ENCODE results near the gene VWF. TPM values are rescaled to one million over a fixed set of nuclear protein-coding genes. Genes with fewer than 3 reads are reported as not detected.

Gene VWF
- total RNA-seq, 4 donors from 2014 or later, result 78.8 to 118 (median 101) TPM

GRCh38 chr12:5977556-5977955, 146.9 kb downstream of the VWF start:
- no peaks in the 10 kb centered on the region for H3K27me3 ChIP-seq
- peaks cover 0 to 3% of the 10 kb centered on the region in 2 donors for H3K36me3 ChIP-seq
- ATAC-seq (no peak), DNase-seq (no peak)
- intact Hi-C loops (cut with DNase I; ENCODE audit: low total_unique reads) (no loop called here), in situ Hi-C loops (cut with MboI; ENCODE audit: low sequenced_read_pairs in 4 of 4) (loop anchor here in 1 of 4 donors (25.0 kb wide), 1 partner anchor 310 kb away; no protein-coding TSS in a partner anchor)
- TF ChIP-seq CTCF (IDR thresholded peaks at IDR 0.05 in 4 of 5, conservative IDR thresholded peaks at IDR 0.05 in 1 of 5), result no peak
- no peak for TF ChIP-seq POLR2A (IDR thresholded peaks at IDR 0.05)
- H3K27ac ChIP-seq, result no peak overlapping the region
- H3K9me3 ChIP-seq, result no peaks in the 10 kb centered on the region
- H3K4me3 ChIP-seq, result no peak overlapping the region
- H3K4me1 ChIP-seq, result no peaks in the 10 kb centered on the region

- H3K9me3 ChIP-seq, result no peaks in the 10 kb centered on the region
- intact Hi-C loops (cut with DNase I; ENCODE audit: low total_unique reads) (no loop called here), in situ Hi-C loops (cut with MboI; ENCODE audit: low sequenced_read_pairs in 4 of 4) (loop anchor here in 1 of 4 donors (25.0 kb wide), 1 partner anchor 311 kb away; no protein-coding TSS in a partner anchor)
- H3K4me3 ChIP-seq, result no peak overlapping the region
- DNase-seq (no peak), ATAC-seq (no peak)
- TF ChIP-seq CTCF (IDR thresholded peaks at IDR 0.05 in 4 of 5, conservative IDR thresholded peaks at IDR 0.05 in 1 of 5) (no peak), POLR2A (IDR thresholded peaks at IDR 0.05) (no peak)
- H3K4me1 ChIP-seq, result no peaks in the 10 kb centered on the region
- peaks cover 0 to 3% of the 10 kb centered on the region in 2 donors for H3K36me3 ChIP-seq
- peaks cover 0 to 5% (median 0%) of the 10 kb centered on the region in 3 donors for H3K27me3 ChIP-seq
- no peak overlapping the region for H3K27ac ChIP-seq
Observed at GRCh38 chr12:5976711-5977110, 147.8 kb downstream of the VWF start.

- Histone ChIP-seq H3K27ac (no peak overlapping the region), H3K27me3 (peaks cover 0 to 5% (median 0%) of the 10 kb centered on the region in 3 donors), H3K4me1 (no peaks in the 10 kb centered on the region), H3K36me3 (peaks cover 0 to 3% of the 10 kb centered on the region in 2 donors), H3K9me3 (no peaks in the 10 kb centered on the region), H3K4me3 (no peak overlapping the region)
- DNase-seq (no peak), ATAC-seq (no peak)
- intact Hi-C loops (cut with DNase I; ENCODE audit: low total_unique reads), result no loop called here
- in situ Hi-C loops (cut with MboI; ENCODE audit: low sequenced_read_pairs in 4 of 4), result loop anchor here in 1 of 4 donors (25.0 kb wide), 1 partner anchor 311 kb away; no protein-coding TSS in a partner anchor
- TF ChIP-seq POLR2A (IDR thresholded peaks at IDR 0.05), result no peak
- no peak for TF ChIP-seq CTCF (IDR thresholded peaks at IDR 0.05 in 4 of 5, conservative IDR thresholded peaks at IDR 0.05 in 1 of 5)
Observed at GRCh38 chr12:5976196-5976595, 148.3 kb downstream of the VWF start.

- in situ Hi-C loops (cut with MboI; ENCODE audit: low sequenced_read_pairs in 4 of 4) (no loop called here), intact Hi-C loops (cut with DNase I; ENCODE audit: low total_unique reads) (no loop called here)
- H3K27me3 ChIP-seq, result peaks cover 0 to 5% (median 0%) of the 10 kb centered on the region in 3 donors
- ATAC-seq (peak in 1 of 2 donors; percentile 42), DNase-seq (no peak)
- TF ChIP-seq CTCF (IDR thresholded peaks at IDR 0.05 in 4 of 5, conservative IDR thresholded peaks at IDR 0.05 in 1 of 5) (no peak), POLR2A (IDR thresholded peaks at IDR 0.05) (no peak)
- no peaks in the 10 kb centered on the region for H3K4me1 ChIP-seq
- no peak overlapping the region for H3K4me3 ChIP-seq
- peaks cover 0 to 3% of the 10 kb centered on the region in 2 donors for H3K36me3 ChIP-seq
- H3K9me3 ChIP-seq, result no peaks in the 10 kb centered on the region
- H3K27ac ChIP-seq, result no peak overlapping the region
Observed at GRCh38 chr12:5973461-5974115, 150.9 kb downstream of the VWF start.

Measured in gastrocnemius medialis (tissue), 4 donors.